Measurements from ENCODE around the gene RBM47. TPM values are rescaled to one million over a fixed set of nuclear protein-coding genes. Genes with fewer than 3 reads are reported as not detected.

The RBM47 gene
- total RNA-seq, 1 donor from 2014 or later = 0.12 TPM

GRCh38 chr4:40514497-40514951 lies 115.1 kb downstream of the RBM47 start:
- no peak overlapping the region for H3K4me3 Mint-ChIP-seq (ENCODE audit: unreplicated experiment)
- no peak for DNase-seq (ENCODE audit: low spot score)
- no peaks in the 10 kb centered on the region for H3K27me3 Mint-ChIP-seq (ENCODE audit: low read depth)
- H3K9me3 Mint-ChIP-seq (ENCODE audit: low read depth) = no peaks in the 10 kb centered on the region
- no peaks in the 10 kb centered on the region for H3K4me1 Mint-ChIP-seq (ENCODE audit: low read depth)
- H3K27ac Mint-ChIP-seq (ENCODE audit: unreplicated experiment) = no peak overlapping the region
- TF ChIP-seq CTCF (IDR thresholded peaks at IDR 0.05) = no peak
- H3K36me3 Mint-ChIP-seq (ENCODE audit: low read depth) = no peaks in the 10 kb centered on the region

GRCh38 chr4:40511036-40511614 lies 118.5 kb downstream of the RBM47 start:
- H3K4me1 Mint-ChIP-seq (ENCODE audit: low read depth) = no peaks in the 10 kb centered on the region
- TF ChIP-seq CTCF (IDR thresholded peaks at IDR 0.05) = no peak
- no peak overlapping the region for H3K27ac Mint-ChIP-seq (ENCODE audit: unreplicated experiment)
- H3K27me3 Mint-ChIP-seq (ENCODE audit: low read depth) = no peaks in the 10 kb centered on the region
- no peaks in the 10 kb centered on the region for H3K9me3 Mint-ChIP-seq (ENCODE audit: low read depth)
- DNase-seq (ENCODE audit: low spot score) = no peak
- H3K36me3 Mint-ChIP-seq (ENCODE audit: low read depth) = no peaks in the 10 kb centered on the region
- no peak overlapping the region for H3K4me3 Mint-ChIP-seq (ENCODE audit: unreplicated experiment)

- H3K4me3 Mint-ChIP-seq (ENCODE audit: unreplicated experiment) = no peak overlapping the region
- DNase-seq (ENCODE audit: low spot score) = no peak
- H3K27me3 Mint-ChIP-seq (ENCODE audit: low read depth) = no peaks in the 10 kb centered on the region
- no peaks in the 10 kb centered on the region for H3K4me1 Mint-ChIP-seq (ENCODE audit: low read depth)
- peak; percentile 35 for TF ChIP-seq CTCF (IDR thresholded peaks at IDR 0.05)
- no peaks in the 10 kb centered on the region for H3K36me3 Mint-ChIP-seq (ENCODE audit: low read depth)
- H3K27ac Mint-ChIP-seq (ENCODE audit: unreplicated experiment) = no peak overlapping the region
- no peaks in the 10 kb centered on the region for H3K9me3 Mint-ChIP-seq (ENCODE audit: low read depth)
Observed at GRCh38 chr4:40507977-40508376, 121.7 kb downstream of the RBM47 start.

GRCh38 chr4:40506492-40506891 lies 123.2 kb downstream of the RBM47 start:
- no peak overlapping the region for H3K4me3 Mint-ChIP-seq (ENCODE audit: unreplicated experiment)
- no peak for TF ChIP-seq CTCF (IDR thresholded peaks at IDR 0.05)
- no peaks in the 10 kb centered on the region for H3K4me1 Mint-ChIP-seq (ENCODE audit: low read depth)
- DNase-seq (ENCODE audit: low spot score) = no peak
- H3K9me3 Mint-ChIP-seq (ENCODE audit: low read depth) = no peaks in the 10 kb centered on the region
- H3K27ac Mint-ChIP-seq (ENCODE audit: unreplicated experiment) = no peak overlapping the region
- no peaks in the 10 kb centered on the region for H3K36me3 Mint-ChIP-seq (ENCODE audit: low read depth)
- H3K27me3 Mint-ChIP-seq (ENCODE audit: low read depth) = no peaks in the 10 kb centered on the region

- TF ChIP-seq CTCF (IDR thresholded peaks at IDR 0.05) = no peak
- H3K4me3 Mint-ChIP-seq (ENCODE audit: unreplicated experiment) = no peak overlapping the region
- no peaks in the 10 kb centered on the region for H3K4me1 Mint-ChIP-seq (ENCODE audit: low read depth)
- H3K9me3 Mint-ChIP-seq (ENCODE audit: low read depth) = no peaks in the 10 kb centered on the region
- DNase-seq (ENCODE audit: low spot score) = no peak
- no peaks in the 10 kb centered on the region for H3K27me3 Mint-ChIP-seq (ENCODE audit: low read depth)
- no peak overlapping the region for H3K27ac Mint-ChIP-seq (ENCODE audit: unreplicated experiment)
- H3K36me3 Mint-ChIP-seq (ENCODE audit: low read depth) = no peaks in the 10 kb centered on the region
Observed at GRCh38 chr4:40506066-40506465, 123.6 kb downstream of the RBM47 start.

Measured in chondrocyte (in vitro differentiated cells).